Measurements from ENCODE around the gene VWC2.

Gene VWC2

DNA sequence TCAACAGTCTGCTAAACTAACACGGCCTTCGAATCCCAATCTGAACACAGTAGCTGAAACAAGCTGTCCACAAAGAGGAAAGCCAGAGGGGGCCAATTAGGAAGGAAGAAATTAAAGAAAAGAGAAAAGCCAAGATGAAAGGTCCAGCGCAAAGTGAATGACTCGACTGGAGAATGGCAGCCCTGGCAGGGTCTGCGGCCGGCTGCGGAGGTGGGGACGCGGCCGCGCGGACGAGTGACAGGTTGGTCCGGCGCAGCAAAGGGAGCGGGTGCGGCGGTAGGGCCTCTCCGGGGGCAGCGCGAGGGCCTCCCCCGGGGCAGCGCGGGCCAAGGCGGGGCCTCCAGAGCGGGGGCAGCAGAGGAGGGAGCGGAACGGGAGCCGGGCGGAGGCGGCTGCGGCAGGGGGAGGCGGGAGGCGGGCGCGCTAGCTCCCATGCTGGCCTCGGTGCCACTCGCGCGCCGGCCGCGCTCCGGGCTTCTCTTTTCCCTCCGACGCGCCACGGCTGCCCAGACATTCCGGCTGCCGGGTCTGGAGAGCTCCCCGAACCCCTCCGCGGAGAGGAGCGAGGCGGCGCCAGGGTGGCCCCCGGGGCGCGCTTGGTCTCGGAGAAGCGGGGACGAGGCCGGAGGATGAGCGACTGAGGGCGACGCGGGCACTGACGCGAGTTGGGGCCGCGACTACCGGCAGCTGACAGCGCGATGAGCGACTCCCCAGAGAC, at the start of gene VWC2:
Gene VWC2 (plus strand): TSS at position 421 of the 718 bp plus-strand sequence. CDS start 1,798 bp downstream, outside the sequence.
- no peak for DNase-seq

DNA sequence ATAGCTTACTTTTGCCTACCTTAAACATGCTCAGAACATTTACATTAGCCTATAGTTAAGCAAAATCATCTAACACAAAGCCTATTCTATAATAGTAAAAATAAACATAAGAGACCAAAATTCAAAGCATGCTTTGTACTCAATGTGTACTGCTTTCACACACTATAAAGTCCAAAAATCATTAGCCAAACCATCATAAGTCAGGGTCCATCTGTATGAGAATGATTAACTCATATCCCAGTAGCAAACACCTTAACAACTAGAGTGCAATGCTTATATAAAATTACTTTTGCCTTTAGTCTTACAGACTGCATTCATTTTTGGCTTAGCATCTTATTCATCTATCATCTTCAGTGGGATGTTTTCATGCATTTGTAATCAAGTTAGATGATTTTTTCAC, 49.4 kb upstream of the VWC2 start:
- DNase-seq = no peak

DNA sequence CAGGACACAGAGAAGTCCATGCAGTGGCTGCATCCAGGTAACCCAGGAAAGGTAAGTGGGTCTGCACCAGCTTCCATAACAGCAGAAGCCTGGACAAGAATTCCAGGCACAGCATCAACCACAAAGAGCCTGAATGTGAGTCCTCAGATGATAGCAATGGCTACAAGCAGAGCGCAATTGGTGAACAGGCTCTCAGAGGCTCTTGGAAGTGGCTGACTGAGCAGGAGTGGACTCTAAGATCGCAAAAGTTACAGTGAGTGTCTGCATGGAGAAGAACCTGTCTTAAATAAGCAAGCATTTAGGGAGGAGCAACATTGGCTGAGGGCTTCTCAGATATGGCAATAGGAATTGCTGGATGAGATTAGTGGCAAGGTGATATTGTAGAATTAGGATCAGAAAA, 41.6 kb upstream of the VWC2 start:
- DNase-seq = no peak

DNA sequence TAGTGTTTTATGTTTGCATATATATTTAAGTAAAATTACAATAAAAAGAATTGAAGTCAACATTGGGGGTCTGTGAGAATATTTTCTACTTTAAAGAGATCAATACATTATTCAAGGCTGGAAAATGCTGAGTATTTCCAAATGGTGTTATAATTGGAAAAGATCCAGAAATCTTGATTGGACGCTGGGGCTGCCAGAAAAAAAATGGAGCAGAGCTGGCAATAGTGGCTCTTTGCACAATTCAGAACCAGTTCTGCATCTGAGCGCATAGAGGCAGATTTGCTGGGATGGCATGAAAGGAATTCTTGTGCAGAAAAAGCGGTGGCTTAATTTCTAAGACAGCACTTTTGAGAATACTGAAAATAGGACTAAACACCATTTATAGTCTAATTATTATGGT, 10.8 kb upstream of the VWC2 start:
- no peak for DNase-seq

DNA sequence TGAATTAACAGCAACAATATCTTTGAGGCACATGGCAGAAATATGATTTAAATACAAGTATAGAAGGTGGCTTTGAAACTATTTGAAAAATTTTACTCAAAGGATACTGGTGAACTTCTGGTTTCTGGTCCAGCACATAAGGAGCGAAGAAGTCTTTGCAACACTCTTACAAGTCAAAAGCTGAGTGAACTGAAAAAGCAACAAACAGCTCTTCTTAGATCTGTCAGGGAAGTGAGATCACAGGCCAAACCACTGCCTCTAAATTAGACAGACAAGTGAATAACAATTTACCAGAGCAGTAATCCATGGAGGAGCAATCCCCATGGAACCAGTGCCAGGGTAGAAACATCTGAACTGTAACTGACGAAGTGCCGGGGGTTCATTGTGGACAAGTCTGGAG, 9.6 kb upstream of the VWC2 start:
- no peak for DNase-seq

DNA sequence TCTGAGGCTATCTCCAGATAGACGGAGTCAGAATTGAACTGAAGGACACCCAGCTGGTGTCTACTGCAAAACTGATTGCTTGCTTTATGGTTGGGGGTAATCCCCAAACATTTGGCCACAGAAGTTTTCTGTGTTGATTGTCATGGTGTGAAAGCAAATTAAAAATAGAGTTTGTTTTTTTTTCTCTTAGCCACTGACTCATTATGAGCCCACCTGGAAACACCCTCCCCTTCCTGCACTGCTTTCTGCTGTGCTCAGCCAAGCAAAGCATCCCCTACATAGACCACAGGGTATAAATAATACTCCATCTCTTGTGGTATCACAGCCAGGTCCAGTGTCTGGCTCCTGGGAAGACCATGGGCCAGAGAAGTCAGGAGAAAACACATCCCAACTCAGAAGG, 6.5 kb upstream of the VWC2 start:
- no peak for DNase-seq

DNA sequence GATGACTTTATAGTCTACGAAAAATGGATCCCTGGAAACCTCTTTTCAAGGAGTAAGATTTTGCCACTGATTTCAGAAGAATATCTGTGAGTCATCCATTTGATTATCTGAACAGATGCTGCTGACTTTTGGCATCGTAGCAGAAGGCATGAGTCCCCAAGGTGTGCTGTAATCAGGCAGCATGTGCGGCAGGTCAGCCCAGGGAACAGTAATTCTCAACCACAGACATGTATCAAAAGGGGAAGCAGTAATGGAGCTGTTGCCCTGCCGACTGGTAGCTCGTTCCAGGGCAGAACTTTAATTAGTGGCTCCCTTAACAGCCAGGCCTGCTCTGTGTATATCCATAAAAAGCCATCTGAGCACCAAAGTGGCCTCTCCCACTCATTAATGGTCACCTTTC, 5.7 kb upstream of the VWC2 start:
- no peak for DNase-seq

DNA sequence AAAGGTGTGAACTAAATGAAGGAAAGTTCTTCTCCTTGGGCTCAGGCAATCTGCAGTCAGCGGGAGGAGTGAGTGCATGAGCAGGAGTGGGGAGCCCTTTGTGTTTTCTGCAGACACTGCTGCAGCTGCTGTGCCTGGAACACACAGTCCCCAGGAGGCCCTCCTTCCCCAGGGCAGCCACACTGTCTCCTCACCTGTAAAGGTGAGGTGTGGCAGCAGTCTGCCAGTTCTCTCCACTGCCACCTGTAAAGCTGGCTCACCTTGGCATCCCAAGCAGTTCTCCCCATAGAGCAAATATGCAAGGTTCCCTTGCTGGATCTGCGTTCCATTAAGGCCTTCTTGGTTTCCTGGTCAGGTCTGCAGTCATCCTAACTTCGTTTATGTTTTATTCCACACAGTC, 5.2 kb upstream of the VWC2 start:
- DNase-seq = no peak

DNA sequence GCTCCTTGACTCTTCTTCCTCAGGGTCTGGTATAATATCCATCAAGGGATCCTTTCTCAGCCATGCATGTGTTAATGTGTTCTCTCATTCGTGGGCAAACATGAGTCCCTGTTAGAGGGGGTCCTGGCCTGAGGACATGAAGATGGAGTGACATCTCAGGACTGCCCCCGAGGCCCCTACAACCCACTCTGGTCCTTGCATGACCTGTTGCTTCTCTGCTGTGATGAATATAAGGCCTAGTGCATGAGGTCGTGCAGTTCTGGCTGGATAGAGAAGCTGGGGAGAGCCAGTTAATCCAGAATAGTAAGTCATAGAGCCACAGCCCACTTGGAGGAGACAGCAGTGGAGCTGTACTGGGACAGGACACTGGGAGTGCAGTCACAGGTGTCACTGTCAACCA, 4.6 kb upstream of the VWC2 start:
- no peak for DNase-seq

DNA sequence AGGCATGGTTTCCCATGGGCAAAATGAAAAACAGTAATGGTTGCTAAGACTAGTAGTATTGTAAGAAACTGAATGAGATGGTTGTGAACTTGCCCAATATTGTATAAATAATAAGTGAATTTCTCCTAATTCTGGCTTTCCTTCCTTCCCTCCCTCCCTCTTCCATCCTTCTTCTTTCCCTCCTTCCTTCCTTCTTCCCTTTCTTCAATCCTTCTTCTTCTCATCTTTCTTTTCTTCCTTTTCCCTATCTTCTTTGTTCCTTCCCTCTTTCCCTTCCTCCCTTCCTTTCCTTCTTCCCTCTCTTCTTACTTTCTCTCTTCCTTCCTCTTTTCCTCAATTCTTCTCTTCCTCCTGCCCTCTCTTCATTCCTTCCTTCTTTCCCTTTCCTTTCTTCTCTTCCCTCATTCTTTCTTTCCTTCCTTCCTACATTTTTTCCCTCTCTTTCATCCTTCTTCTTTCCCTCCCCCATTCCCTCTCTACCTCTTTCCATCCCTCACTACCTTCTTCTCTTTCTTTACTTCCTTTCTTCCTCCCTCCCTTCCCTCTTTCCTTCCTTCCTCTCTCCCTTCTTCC, 4.1 kb upstream of the VWC2 start:
- no peak for DNase-seq

DNA sequence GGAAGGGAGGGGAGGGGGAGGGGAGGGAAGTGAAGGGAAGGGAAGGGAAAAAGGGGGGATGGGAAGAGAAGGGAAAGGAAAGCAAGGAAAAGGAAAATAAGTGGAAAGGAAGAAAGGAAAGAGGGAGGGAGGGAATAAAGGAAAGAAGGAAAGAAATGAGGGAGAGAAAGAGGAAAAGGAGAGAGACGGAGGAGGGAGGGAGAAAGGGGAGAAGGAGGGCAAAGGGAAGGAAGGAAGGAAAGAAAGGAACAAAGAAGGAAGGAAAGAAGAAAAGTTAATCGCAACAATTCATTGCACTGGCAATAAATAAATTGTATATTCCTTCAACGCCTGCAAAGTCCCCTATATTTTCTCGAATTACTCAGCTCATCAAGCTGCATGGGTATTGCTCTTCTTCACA, 2.6 kb upstream of the VWC2 start:
- no peak for DNase-seq

DNA sequence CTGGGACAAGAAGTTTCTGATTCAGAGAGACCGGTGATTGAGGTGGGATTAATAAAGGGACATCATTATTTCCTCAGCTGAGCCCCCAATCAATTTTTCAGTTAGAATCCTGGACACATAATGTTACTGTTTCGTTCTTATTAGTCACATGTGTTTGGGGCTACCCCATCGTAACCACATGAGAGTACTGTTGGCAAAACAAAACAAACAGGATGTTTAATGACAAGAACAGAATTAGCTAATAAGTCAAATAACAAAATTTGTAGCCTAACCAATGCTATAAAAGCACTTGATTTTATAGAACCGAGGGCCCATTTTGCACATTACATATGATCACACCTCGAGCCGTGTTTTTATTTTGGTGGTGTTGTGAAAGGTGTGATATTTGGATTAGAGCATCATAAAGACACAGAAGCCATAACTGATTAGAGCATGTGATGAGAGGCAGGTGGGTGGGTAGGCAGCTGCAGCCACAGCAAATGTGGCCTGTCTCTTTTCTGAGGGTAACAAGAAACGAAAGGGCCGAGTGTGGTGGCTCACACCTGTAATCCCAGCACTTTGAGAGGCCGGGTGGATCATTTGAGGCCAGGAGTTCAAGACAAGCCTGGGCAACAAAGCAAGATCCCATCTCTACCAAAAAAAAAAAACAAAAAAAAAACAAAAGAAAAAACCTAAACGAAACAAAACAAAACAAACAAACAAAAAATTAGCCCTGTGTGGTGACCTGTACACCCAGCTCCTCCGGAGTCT, 1.8 kb upstream of the VWC2 start:
- DNase-seq = no peak

DNA sequence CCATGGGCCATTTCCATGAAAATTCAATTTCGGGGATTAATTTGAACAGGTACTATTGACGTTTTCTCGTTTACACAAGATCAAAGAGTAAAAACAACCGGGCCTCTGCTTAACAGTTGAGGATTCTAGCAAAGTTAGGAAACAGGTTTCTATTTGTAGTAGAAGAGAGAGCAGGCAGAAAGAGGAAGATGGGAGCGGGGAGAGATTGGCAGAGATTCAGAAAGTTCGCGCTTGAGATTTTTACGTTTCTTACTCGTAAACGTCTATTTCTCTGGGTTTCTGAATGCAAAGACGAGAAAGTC, 571 bp upstream of the VWC2 start:
- no peak for DNase-seq

DNA sequence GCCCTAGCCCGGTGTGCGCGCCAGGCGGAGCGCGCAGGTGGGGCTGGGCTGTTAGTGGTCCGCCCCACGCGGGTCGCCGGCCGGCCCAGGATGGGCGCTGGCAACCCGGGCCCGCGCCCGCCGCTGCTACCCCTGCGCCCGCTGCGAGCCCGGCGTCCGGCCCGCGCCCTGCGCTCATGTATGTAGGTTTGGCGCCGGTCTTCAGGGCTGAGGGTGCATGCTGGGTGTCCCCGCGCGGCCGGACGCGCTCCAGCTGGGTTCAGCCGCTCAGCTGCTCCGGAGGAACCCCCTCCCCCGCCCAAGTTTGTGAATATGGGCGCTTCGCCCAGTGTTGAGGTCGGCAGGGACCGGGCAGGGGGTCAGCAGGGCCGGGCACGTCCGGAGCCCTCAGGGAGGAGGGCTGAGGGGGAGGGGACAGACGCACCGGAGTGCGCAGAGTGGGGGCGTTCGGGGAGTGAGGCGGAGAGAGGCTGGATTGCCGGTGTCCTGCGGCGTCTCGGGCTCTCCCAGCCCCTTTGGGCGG, 559 bp downstream of the VWC2 start:
- no peak for DNase-seq

DNA sequence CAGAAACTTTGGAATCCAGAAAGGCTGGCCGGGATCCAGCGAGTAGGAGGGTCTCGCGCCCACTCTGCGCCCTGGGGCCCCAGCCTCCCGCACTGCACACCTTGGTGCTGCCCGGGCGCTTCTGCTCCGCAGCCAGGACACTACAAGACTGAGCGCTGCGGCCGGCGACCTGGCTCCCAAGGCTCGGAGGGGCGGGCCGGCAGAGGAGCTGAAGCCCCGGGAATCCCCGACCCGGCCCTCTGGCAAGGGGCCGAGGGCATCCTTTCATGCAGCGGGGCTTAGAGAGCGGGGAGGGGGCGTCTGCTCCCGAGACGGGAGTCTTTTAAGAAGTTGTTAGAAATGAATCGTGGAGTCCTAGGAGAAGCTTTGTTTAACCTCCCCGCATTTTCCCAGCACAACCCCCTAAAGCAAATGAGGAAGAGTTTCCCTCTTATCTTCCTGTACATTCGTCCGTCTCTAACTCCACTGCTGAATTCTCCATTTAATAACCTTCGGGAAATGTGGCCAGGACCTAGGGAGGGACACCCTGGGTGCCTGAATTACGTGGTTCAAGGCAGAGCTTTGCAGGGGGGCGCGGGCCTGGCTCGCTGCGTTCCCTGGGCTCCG, 1.1 kb downstream of the VWC2 start:
- no peak for DNase-seq

DNA sequence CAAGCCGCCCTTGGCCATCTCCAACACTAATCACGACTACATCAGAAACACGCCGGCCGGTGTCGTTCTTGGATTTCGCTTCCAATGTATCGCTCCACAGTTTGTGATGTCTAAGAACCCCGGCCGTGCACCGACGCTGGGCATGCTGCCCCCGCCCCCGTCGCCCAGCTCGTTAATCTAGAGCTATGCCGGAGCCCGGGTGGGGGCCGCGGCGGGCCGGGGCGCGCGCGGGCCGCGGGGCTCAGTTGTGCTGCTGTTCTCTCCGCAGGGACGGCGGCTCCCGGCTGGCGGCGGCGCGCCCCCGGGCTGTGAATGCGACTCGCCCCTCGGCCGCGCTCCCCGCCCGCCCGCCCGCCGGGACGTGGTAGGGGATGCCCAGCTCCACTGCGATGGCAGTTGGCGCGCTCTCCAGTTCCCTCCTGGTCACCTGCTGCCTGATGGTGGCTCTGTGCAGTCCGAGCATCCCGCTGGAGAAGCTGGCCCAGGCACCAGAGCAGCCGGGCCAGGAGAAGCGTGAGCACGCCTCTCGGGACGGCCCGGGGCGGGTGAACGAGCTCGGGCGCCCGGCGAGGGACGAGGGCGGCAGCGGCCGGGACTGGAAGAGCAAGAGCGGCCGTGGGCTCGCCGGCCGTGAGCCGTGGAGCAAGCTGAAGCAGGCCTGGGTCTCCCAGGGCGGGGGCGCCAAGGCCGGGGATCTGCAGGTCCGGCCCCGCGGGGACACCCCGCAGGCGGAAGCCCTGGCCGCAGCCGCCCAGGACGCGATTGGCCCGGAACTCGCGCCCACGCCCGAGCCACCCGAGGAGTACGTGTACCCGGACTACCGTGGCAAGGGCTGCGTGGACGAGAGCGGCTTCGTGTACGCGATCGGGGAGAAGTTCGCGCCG, 1.9 kb downstream of the VWC2 start:
- DNase-seq = no peak

DNA sequence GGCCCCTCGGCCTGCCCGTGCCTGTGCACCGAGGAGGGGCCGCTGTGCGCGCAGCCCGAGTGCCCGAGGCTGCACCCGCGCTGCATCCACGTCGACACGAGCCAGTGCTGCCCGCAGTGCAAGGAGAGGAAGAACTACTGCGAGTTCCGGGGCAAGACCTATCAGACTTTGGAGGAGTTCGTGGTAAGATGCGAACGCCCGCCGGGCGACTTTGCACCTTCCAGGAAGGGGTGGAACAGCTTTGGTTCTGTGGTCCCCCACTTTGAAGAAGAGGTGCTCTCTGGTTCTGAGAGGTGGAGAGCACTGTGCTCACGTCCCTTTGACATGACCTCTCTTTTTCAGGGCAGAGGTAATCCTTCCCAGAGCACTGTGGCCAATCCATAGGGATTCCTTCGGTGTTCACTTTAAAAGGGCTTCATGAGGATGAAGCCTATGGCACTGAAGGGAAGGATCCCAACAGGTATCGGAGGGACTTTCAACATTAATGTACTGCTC, 2.6 kb downstream of the VWC2 start:
- no peak for DNase-seq

DNA sequence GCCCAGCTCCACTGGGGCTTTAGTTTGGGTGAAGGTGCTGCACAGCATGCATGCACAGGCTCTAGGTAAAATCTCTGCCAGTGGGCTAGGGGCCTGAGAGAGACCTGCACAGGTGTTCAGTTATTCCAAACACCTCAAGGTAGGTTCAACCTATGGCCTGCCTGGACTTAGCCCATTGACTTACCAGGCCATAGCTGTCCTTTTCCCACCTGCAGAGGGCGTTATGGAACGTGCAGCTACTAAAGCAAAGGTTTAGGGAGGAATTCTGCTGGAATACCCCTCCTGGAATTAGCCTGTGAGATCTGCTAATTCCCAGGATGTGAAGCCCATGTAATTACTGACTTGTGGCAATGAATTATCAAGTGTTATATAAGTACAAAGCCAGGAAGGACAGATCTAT, 3.6 kb downstream of the VWC2 start:
- DNase-seq = no peak

DNA sequence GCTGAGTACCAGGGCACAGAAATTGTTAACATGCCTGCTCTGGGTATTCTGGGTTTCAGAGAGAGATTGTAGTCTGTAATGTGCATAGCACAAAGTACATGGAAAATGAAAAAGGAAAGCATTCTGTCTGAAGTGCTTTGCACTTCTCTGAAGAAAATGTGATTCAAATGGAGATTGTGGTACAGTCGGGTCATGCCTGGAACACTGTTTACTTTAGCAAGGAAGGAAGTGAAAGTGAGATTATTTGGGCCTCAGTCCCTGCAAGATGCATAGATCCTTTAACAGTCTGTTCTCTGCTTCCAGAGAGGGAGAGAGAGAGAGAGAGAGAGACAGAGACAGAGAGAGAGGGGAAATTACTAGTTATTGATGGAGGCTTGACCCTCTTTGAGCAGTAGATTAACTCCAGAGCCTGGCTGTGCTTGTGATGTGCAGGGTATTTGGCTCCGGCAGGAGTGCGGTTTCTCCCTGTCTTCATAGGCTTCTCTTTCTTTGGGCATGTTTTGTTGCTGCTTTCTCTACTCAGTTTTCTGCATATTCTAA, 5.4 kb downstream of the VWC2 start:
- no peak for DNase-seq

DNA sequence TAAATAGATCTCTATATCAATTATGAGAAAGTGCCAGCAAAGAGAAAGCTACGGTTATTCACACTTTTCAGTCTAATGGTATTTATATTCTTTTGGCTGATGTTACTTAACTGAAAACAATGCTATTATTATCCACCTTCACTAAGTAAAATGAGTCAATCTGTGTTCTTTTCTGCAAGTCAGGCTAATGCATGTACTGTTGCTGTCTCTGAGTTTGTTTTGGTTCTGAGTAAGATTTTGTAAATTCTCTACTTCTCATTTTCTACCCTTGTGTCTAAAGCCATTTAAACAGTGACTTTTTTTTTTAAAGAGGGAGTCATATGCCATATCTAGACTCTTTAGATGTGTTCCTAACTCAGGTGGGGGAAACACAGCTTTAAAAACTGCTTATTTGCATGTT, 7.5 kb downstream of the VWC2 start:
- DNase-seq = no peak

DNA sequence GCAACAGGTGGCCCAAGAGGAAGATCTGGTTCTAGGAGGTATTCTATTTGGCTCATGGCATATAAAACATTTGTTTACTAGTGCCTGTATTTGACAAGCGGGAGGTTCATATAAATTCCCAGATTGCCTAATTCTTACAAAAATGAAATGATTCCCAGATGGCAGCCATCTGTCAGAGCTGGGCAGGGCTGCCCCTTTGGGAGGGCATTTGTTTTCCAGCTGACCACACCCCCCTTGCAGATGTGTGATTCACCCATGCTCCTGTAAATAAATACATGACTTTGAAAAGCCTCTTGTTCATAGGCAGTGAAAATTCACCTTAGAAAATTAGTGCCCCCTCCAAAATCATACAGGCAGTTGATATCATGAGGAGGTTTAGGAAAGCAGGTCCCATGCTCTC, 8.6 kb downstream of the VWC2 start:
- DNase-seq = no peak

DNA sequence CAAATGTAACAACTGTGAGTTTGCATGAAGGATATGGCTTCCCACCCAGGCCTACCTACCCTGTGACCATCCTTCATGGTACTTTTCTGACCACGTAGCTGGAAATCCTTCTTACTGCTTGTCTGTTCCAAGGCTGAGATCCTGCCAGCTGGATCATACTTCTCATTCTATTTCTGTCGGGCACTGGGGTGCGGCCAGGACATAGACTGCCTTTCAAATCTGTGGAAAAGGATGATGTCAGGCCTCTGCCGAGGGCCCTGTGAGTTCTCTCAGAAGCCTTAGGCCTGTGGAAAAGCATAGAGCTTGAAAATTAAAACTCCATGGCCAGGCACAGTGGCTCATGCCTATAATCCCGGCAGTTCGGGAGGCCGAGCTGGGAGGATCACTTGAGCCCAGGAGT, 10.0 kb downstream of the VWC2 start:
- no peak for DNase-seq
